ENCODE data around the gene C16orf90. TPM values are rescaled to one million over a fixed set of nuclear protein-coding genes. Genes with fewer than 3 reads are reported as not detected.

The C16orf90 gene, protein sequence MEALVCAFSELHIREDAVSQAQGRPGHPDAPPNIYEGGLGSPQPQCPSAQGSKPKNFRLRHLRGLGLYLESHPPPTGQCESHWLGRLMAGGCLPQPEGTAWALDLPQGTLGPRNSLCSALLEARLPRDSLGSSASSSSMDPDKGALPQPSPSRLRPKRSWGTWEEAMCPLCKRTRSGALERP
- total RNA-seq (not detected in 2 replicates), polyA plus RNA-seq (not detected in 2 replicates), polyA minus RNA-seq (ENCODE audit: low replicate concordance) (not detected in 2 replicates)
- polyA plus RNA-seq (2012) = not detected in 2 replicates

DNA sequence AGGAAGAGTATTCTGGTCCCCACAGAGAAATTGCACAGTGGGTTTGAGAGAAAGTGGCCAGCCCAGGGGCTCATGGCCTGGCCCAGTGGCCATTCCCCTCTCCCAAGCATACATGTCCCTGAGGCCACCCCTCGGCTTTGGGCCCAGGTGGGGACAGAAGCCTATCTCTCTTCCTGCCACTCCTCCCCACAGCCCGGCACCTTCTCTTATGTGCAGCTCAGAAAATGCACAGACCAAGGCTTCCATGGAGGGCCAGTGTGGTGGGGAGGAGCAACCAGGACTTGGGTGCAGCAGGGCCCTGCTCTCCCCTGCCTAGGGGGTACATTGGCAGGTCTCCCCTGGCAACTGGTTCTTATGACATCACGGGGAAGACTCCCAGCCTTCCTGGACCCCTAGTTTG, at the start of gene C16orf90:
Gene C16orf90 (minus strand): TSS at position 314 of the 400 bp plus-strand sequence. CDS start 68 bp downstream, at position 246.
- Histone ChIP-seq H3K27me3 (ENCODE audit: control insufficient read depth, insufficient read depth, low read length) (no peaks in the 10 kb centered on the region), H3K9me3 (ENCODE audit: control insufficient read depth, insufficient read depth, low read depth, low read length) (no peaks in the 10 kb centered on the region), H2AFZ (ENCODE audit: low read length) (no peak within 1 kb of the TSS), H3K27ac (ENCODE audit: insufficient read depth, low read length) (no peak within 1 kb of the TSS), H3K79me2 (ENCODE audit: control insufficient read depth, insufficient read depth, low read length) (no peaks in the 10 kb centered on the region), H3K4me3 (replicated peaks in 1 of 4; ENCODE audit: control extremely low read depth in 1 of 4, insufficient read depth in 1 of 4, low read depth in 3 of 4, low read length in 4 of 4) (no peak within 1 kb of the TSS), H3K4me2 (ENCODE audit: extremely low read depth, insufficient read depth, low read length) (no peak within 1 kb of the TSS), H3K36me3 (ENCODE audit: control insufficient read depth, insufficient read depth, low read length) (no peaks in the 10 kb centered on the region), H3K4me1 (ENCODE audit: control insufficient read depth, extremely low read depth, insufficient read depth, low read length) (no peaks in the 10 kb centered on the region), H4K20me1 (ENCODE audit: control insufficient read depth, extremely low read depth, insufficient read depth, low read length) (no peaks in the 10 kb centered on the region), H3K9ac (ENCODE audit: insufficient read depth, low read length) (no peak within 1 kb of the TSS)
- TF ChIP-seq EZH2 (IDR thresholded peaks at IDR 0.05; ENCODE audit: low read length, missing control alignments) = no peak
- TF ChIP-seq, protein P1, sequence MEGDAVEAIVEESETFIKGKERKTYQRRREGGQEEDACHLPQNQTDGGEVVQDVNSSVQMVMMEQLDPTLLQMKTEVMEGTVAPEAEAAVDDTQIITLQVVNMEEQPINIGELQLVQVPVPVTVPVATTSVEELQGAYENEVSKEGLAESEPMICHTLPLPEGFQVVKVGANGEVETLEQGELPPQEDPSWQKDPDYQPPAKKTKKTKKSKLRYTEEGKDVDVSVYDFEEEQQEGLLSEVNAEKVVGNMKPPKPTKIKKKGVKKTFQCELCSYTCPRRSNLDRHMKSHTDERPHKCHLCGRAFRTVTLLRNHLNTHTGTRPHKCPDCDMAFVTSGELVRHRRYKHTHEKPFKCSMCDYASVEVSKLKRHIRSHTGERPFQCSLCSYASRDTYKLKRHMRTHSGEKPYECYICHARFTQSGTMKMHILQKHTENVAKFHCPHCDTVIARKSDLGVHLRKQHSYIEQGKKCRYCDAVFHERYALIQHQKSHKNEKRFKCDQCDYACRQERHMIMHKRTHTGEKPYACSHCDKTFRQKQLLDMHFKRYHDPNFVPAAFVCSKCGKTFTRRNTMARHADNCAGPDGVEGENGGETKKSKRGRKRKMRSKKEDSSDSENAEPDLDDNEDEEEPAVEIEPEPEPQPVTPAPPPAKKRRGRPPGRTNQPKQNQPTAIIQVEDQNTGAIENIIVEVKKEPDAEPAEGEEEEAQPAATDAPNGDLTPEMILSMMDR (conservative IDR thresholded peaks at IDR 0.05 in 1 of 2, IDR thresholded peaks at IDR 0.05 in 1 of 2; ENCODE audit: low read depth in 1 of 2, low read length in 2 of 2) = no peak
- DNase-seq (ENCODE audit: low read depth in 2 of 2) = no peak

DNA sequence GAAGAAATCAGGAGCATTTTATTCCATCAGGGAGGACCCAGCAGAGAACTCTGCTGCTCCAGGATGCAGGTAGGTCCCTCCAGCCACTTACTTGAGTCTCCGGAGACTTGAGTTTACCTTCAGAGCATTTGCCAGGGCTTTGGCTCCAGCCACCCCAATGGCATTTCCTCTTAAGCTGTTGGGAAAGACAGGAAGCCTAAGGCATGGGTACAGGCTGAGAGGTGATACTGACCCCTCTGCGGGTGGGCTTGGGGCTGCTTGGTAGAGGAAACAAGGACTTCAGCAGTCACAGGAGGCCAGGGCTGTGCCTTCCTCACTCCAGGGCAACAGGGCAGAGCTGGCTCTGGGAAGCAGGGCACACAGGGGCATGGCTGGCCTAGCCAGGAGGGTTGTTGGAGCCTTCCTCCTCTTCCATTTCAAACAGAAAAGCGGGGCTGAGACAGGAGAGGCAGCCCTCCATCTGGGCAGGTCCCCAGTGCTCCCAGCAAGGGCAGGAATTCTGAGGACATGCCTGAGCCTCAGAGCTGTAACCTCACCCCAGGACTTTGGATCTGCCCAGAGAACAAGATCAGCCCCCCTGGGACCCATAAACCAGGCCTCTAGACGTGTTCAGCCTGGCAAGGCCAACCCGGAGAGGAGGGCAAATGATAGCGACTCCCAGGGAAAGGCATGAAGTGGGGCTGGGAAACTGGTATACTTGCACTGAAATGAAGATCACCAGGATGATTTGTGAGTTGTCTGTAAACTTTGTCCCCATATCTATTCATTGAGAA, 47.5 kb upstream of the C16orf90 start:
- Histone ChIP-seq H2AFZ (ENCODE audit: low read length) (no peak overlapping the region), H3K79me2 (ENCODE audit: control insufficient read depth, insufficient read depth, low read length) (no peaks in the 10 kb centered on the region), H3K4me1 (ENCODE audit: control insufficient read depth, extremely low read depth, insufficient read depth, low read length) (no peaks in the 10 kb centered on the region), H3K9ac (ENCODE audit: insufficient read depth, low read length) (no peak overlapping the region), H4K20me1 (ENCODE audit: control insufficient read depth, extremely low read depth, insufficient read depth, low read length) (no peaks in the 10 kb centered on the region), H3K27me3 (ENCODE audit: control insufficient read depth, insufficient read depth, low read length) (no peaks in the 10 kb centered on the region), H3K9me3 (ENCODE audit: control insufficient read depth, insufficient read depth, low read depth, low read length) (no peaks in the 10 kb centered on the region), H3K36me3 (ENCODE audit: control insufficient read depth, insufficient read depth, low read length) (no peaks in the 10 kb centered on the region), H3K27ac (ENCODE audit: insufficient read depth, low read length) (no peak overlapping the region), H3K4me3 (replicated peaks in 1 of 4; ENCODE audit: control extremely low read depth in 1 of 4, insufficient read depth in 1 of 4, low read depth in 3 of 4, low read length in 4 of 4) (no peak overlapping the region), H3K4me2 (ENCODE audit: extremely low read depth, insufficient read depth, low read length) (no peak overlapping the region)
- no peak for DNase-seq (ENCODE audit: low read depth in 2 of 2)
- TF ChIP-seq, protein P1 (conservative IDR thresholded peaks at IDR 0.05 in 1 of 2, IDR thresholded peaks at IDR 0.05 in 1 of 2; ENCODE audit: low read depth in 1 of 2, low read length in 2 of 2) = no peak
- TF ChIP-seq EZH2 (IDR thresholded peaks at IDR 0.05; ENCODE audit: low read length, missing control alignments) = no peak

DNA sequence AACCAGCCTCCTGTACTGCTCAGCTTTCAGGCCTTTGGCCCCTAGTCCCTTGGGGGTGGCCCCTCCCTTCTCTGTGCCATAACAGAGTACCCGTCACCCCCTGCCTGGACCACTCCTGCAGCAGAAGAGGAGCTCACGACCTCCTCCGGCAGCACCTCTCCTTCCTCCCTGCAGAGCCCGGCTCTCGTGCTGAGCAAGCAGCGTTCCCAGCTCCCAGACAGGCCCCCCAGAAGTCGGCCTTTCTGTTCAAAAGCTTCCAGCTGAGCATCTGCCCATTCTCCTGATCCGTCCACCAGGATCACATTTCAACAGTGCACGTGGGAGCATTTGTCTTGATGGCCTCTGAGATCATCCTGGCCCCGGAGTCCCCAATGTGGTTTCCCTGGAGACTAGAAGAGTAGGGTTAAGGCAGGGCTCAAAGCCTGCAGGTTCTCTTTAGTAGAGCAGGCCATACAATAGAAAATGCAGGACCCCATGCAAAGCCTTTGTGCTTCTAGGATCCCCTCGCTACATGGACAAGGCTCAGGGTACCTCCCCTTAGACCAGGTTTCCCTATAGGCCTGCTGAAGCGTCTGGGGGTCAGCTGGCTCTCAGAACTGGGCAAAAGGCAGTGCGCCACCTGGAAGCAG, 46.4 kb upstream of the C16orf90 start:
- Histone ChIP-seq H3K27ac (ENCODE audit: insufficient read depth, low read length) (no peak overlapping the region), H3K36me3 (ENCODE audit: control insufficient read depth, insufficient read depth, low read length) (no peaks in the 10 kb centered on the region), H3K4me3 (replicated peaks in 1 of 4; ENCODE audit: control extremely low read depth in 1 of 4, insufficient read depth in 1 of 4, low read depth in 3 of 4, low read length in 4 of 4) (no peak overlapping the region), H2AFZ (ENCODE audit: low read length) (no peak overlapping the region), H3K79me2 (ENCODE audit: control insufficient read depth, insufficient read depth, low read length) (no peaks in the 10 kb centered on the region), H3K9me3 (ENCODE audit: control insufficient read depth, insufficient read depth, low read depth, low read length) (no peaks in the 10 kb centered on the region), H4K20me1 (ENCODE audit: control insufficient read depth, extremely low read depth, insufficient read depth, low read length) (no peaks in the 10 kb centered on the region), H3K4me2 (ENCODE audit: extremely low read depth, insufficient read depth, low read length) (no peak overlapping the region), H3K4me1 (ENCODE audit: control insufficient read depth, extremely low read depth, insufficient read depth, low read length) (peaks cover 2% of the 10 kb centered on the region), H3K27me3 (ENCODE audit: control insufficient read depth, insufficient read depth, low read length) (no peaks in the 10 kb centered on the region), H3K9ac (ENCODE audit: insufficient read depth, low read length) (no peak overlapping the region)
- TF ChIP-seq, protein P1 (conservative IDR thresholded peaks at IDR 0.05 in 1 of 2, IDR thresholded peaks at IDR 0.05 in 1 of 2; ENCODE audit: low read depth in 1 of 2, low read length in 2 of 2) = no peak
- TF ChIP-seq EZH2 (IDR thresholded peaks at IDR 0.05; ENCODE audit: low read length, missing control alignments) = no peak
- DNase-seq (ENCODE audit: low read depth in 2 of 2) = no peak

All from fibroblast of lung (primary cell).